ENCODE results near the gene ZBP1. TPM values are rescaled to one million over a fixed set of nuclear protein-coding genes. Genes with fewer than 3 reads are reported as not detected.
"Not testable (repeated sequence)": the region's sequence is repeated elsewhere in the genome, so short reads cannot be mapped to it uniquely, and the experiment has no call there.

The ZBP1 gene
- total RNA-seq, 4 donors from 2014 or later, result 0.80 TPM; not detected in 3

- no peak for DNase-seq (ENCODE audit: low spot score in 2 of 2)
- Histone ChIP-seq H3K4me1 (no peaks in the 10 kb centered on the region), H3K27me3 (peaks cover 8% of the 10 kb centered on the region), H3K27ac (no peak overlapping the region), H3K4me3 (no peak overlapping the region), H3K9me3 (no peaks in the 10 kb centered on the region), H3K36me3 (no peaks in the 10 kb centered on the region)
- 71% methylated on average over 7 of the region's 7 CpGs for WGBS
- no peak for TF ChIP-seq EP300 (IDR thresholded peaks at IDR 0.05)
- TF ChIP-seq POLR2A (IDR thresholded peaks at IDR 0.05), result no peak
- no peak for TF ChIP-seq POLR2AphosphoS5 (IDR thresholded peaks at IDR 0.05)
- TF ChIP-seq, protein P1, sequence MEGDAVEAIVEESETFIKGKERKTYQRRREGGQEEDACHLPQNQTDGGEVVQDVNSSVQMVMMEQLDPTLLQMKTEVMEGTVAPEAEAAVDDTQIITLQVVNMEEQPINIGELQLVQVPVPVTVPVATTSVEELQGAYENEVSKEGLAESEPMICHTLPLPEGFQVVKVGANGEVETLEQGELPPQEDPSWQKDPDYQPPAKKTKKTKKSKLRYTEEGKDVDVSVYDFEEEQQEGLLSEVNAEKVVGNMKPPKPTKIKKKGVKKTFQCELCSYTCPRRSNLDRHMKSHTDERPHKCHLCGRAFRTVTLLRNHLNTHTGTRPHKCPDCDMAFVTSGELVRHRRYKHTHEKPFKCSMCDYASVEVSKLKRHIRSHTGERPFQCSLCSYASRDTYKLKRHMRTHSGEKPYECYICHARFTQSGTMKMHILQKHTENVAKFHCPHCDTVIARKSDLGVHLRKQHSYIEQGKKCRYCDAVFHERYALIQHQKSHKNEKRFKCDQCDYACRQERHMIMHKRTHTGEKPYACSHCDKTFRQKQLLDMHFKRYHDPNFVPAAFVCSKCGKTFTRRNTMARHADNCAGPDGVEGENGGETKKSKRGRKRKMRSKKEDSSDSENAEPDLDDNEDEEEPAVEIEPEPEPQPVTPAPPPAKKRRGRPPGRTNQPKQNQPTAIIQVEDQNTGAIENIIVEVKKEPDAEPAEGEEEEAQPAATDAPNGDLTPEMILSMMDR (IDR thresholded peaks at IDR 0.05), result no peak
Observed at GRCh38 chr20:57638173-57638894, 18.1 kb upstream of the ZBP1 start.

GRCh38 chr20:57633945-57634491 is 13.8 kb upstream of the ZBP1 start:
- Histone ChIP-seq H3K27me3 (peaks cover 11% of the 10 kb centered on the region), H3K27ac (no peak overlapping the region), H3K36me3 (no peaks in the 10 kb centered on the region), H3K9me3 (no peaks in the 10 kb centered on the region), H3K4me1 (peaks cover 4% of the 10 kb centered on the region), H3K4me3 (no peak overlapping the region)
- TF ChIP-seq EP300 (IDR thresholded peaks at IDR 0.05), result no peak
- no peak for TF ChIP-seq POLR2AphosphoS5 (IDR thresholded peaks at IDR 0.05)
- TF ChIP-seq POLR2A (IDR thresholded peaks at IDR 0.05), result no peak
- TF ChIP-seq, protein P1 (IDR thresholded peaks at IDR 0.05), result no peak
- WGBS, result 81% methylated on average over 2 of the region's 2 CpGs
- DNase-seq (ENCODE audit: low spot score in 2 of 2), result no peak

- peaks cover 8% of the 10 kb centered on the region for H3K27me3 ChIP-seq
- H3K4me1 ChIP-seq, result peaks cover 18% of the 10 kb centered on the region
- H3K4me3 ChIP-seq, result no peak overlapping the region
- 89% methylated on average over 2 of the region's 2 CpGs for WGBS
- DNase-seq (ENCODE audit: low spot score in 2 of 2), result no peak
- TF ChIP-seq POLR2AphosphoS5 (IDR thresholded peaks at IDR 0.05) (no peak), POLR2A (IDR thresholded peaks at IDR 0.05) (no peak), EP300 (IDR thresholded peaks at IDR 0.05) (no peak)
- TF ChIP-seq, protein P1 (IDR thresholded peaks at IDR 0.05), result no peak
- H3K36me3 ChIP-seq, result no peaks in the 10 kb centered on the region
- H3K9me3 ChIP-seq, result no peaks in the 10 kb centered on the region
- no peak overlapping the region for H3K27ac ChIP-seq
Observed at GRCh38 chr20:57632286-57632685, 12.1 kb upstream of the ZBP1 start.

GRCh38 chr20:57630061-57630460 is 9.8 kb upstream of the ZBP1 start:
- 70% methylated on average over 4 of the region's 4 CpGs for WGBS

DNA sequence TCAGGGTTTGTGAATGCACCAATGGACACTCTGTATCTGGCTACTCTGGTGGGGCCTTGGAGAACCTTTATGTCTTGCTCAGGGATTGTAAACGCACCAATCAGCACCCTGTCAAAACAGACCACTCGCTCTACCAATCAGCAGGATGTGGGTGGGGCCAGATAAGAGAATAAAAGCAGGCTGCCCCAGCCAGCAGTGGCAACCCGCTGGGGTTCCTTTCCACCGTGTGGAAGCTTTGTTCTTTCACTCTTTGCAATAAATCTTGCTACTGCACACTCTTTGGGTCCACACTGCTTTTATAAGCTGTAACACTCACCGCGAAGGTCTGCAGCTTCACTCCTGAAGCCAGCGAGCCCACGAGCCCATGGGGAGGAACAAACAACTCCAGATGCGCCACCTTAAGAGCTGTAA is 9.3 kb upstream of the ZBP1 start:
- 67% methylated on average over 8 of the region's 9 CpGs for WGBS
- H3K9me3 ChIP-seq; H3K36me3 ChIP-seq; DNase-seq (ENCODE audit: low spot score in 2 of 2); H3K27me3 ChIP-seq; H3K27ac ChIP-seq: not testable (repeated sequence)
- Histone ChIP-seq H3K4me1 (peaks cover 22% of the 10 kb centered on the region), H3K4me3 (peak overlapping the region; percentile 11)

More at GRCh38 chr20:57630061-57630460, 9.8 kb upstream of the ZBP1 start:
- no peak for DNase-seq (ENCODE audit: low spot score in 2 of 2)
- Histone ChIP-seq H3K4me3 (peak overlapping the region; percentile 11), H3K27ac (no peak overlapping the region), H3K27me3 (peaks cover 8% of the 10 kb centered on the region), H3K9me3 (no peaks in the 10 kb centered on the region), H3K4me1 (peaks cover 22% of the 10 kb centered on the region), H3K36me3 (no peaks in the 10 kb centered on the region)
- TF ChIP-seq, protein P1 (IDR thresholded peaks at IDR 0.05), result no peak
- no peak for TF ChIP-seq POLR2AphosphoS5 (IDR thresholded peaks at IDR 0.05)
- TF ChIP-seq EP300 (IDR thresholded peaks at IDR 0.05), result no peak
- TF ChIP-seq POLR2A (IDR thresholded peaks at IDR 0.05), result no peak

DNA sequence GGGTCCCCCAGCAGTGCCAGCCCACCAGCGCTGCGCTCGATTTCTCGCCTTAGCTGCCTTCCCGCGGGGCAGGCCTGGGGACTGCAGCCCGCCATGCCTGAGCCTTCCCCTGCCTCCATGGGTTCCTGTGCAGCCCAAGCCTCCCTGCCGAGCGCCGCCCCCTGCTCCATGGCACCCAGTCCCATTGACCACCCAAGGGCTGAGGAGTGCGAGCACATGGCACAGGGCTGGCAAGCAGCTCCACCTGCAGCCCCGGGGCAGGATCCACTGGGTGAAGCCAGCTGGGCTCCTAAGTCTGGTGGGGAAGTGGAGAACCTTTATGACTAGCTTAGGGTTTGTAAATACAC is 8.7 kb upstream of the ZBP1 start:
- H3K4me1 ChIP-seq, result peaks cover 22% of the 10 kb centered on the region
- not testable (repeated sequence) for H3K27me3 ChIP-seq; H3K36me3 ChIP-seq; H3K9me3 ChIP-seq; DNase-seq (ENCODE audit: low spot score in 2 of 2)
- peak overlapping the region; percentile 67 for H3K27ac ChIP-seq
- 95% methylated on average over 11 of the region's 12 CpGs for WGBS
- H3K4me3 ChIP-seq, result peak overlapping the region; percentile 7
